ENCODE results near the gene TLK2.
"Not testable (repeated sequence)": the region's sequence is repeated elsewhere in the genome, so short reads cannot be mapped to it uniquely, and the experiment has no call there.

The TLK2 gene

DNA sequence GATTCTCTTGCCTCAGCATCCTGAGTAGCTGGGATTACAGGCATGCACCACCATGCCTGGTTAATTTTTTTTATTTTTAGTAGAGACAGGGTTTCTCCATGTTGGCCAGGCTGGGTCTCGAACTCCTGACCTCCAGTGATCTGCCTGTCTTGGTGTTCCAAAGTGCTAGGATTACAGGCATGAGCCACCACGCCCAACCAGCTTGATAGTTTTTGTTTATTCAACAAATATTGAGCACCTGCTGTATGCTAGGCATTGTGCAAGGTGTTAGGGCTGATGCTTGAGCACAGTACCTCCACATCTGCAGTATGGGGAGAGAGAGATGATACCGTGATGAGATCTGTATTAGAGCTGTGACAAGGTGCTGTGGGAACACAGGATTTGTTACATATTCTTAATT is 3.9 kb downstream of the TLK2 start:
- WGBS (ENCODE audit: insufficient coverage, insufficient read length): no CpG with 5 or more reads among the region's 3 CpGs
- H3K27me3 ChIP-seq (ENCODE audit: control insufficient read depth, insufficient read depth, low read length): not testable (repeated sequence)

GRCh38 chr17:62490990-62491389 is 12.4 kb downstream of the TLK2 start:
- not testable (repeated sequence) for H3K27ac ChIP-seq (ENCODE audit: low read length); H3K4me1 ChIP-seq (ENCODE audit: control insufficient read depth, insufficient read depth, low read length); H3K4me3 ChIP-seq (ENCODE audit: low read length); DNase-seq (ENCODE audit: low read depth, low spot score); H3K9me3 ChIP-seq (ENCODE audit: control insufficient read depth, insufficient read depth, low read length); H3K36me3 ChIP-seq (ENCODE audit: control insufficient read depth, insufficient read depth, low read length); H3K27me3 ChIP-seq (ENCODE audit: control insufficient read depth, insufficient read depth, low read length)
- WGBS (ENCODE audit: insufficient coverage, insufficient read length): no CpG with 5 or more reads among the region's 1 CpG

More for the DNA sequence above, 3.9 kb downstream of the TLK2 start:
- DNase-seq (ENCODE audit: low read depth, low spot score); H3K4me3 ChIP-seq (ENCODE audit: low read length); H3K27ac ChIP-seq (ENCODE audit: low read length); H3K9me3 ChIP-seq (ENCODE audit: control insufficient read depth, insufficient read depth, low read length); H3K36me3 ChIP-seq (ENCODE audit: control insufficient read depth, insufficient read depth, low read length); H3K4me1 ChIP-seq (ENCODE audit: control insufficient read depth, insufficient read depth, low read length): not testable (repeated sequence)

GRCh38 chr17:62493049-62493655 is 14.5 kb downstream of the TLK2 start:
- not testable (repeated sequence) for H3K9me3 ChIP-seq (ENCODE audit: control insufficient read depth, insufficient read depth, low read length); H3K4me1 ChIP-seq (ENCODE audit: control insufficient read depth, insufficient read depth, low read length); DNase-seq (ENCODE audit: low read depth, low spot score); H3K4me3 ChIP-seq (ENCODE audit: low read length); H3K27ac ChIP-seq (ENCODE audit: low read length); H3K27me3 ChIP-seq (ENCODE audit: control insufficient read depth, insufficient read depth, low read length); H3K36me3 ChIP-seq (ENCODE audit: control insufficient read depth, insufficient read depth, low read length)
- WGBS (ENCODE audit: insufficient coverage, insufficient read length): no CpG with 5 or more reads among the region's 5 CpGs

GRCh38 chr17:62494073-62494472 is 15.4 kb downstream of the TLK2 start:
- WGBS (ENCODE audit: insufficient coverage, insufficient read length): no CpG with 5 or more reads among the region's 7 CpGs
- not testable (repeated sequence) for H3K4me3 ChIP-seq (ENCODE audit: low read length); H3K27me3 ChIP-seq (ENCODE audit: control insufficient read depth, insufficient read depth, low read length); H3K4me1 ChIP-seq (ENCODE audit: control insufficient read depth, insufficient read depth, low read length); H3K36me3 ChIP-seq (ENCODE audit: control insufficient read depth, insufficient read depth, low read length); DNase-seq (ENCODE audit: low read depth, low spot score); H3K27ac ChIP-seq (ENCODE audit: low read length); H3K9me3 ChIP-seq (ENCODE audit: control insufficient read depth, insufficient read depth, low read length)

DNA sequence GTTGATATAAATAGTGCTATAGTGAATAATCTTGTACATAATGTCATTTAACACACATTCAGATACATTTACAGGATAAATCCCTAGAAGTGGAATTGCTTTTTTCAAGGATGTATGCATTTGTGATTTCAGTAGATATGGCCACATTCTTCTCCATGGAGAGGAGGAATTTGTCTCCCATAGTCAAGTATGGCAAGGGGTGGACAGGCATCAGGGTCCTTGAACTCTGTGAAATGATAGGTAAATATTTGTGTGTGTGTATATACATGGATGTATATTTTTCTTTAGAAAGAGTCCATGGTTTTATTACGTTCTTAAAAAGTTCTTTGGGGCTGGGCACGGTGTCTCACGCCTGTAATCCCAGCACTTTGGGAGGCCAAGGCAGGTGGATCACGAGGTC is 17.7 kb downstream of the TLK2 start:
- not testable (repeated sequence) for H3K27ac ChIP-seq (ENCODE audit: low read length); H3K36me3 ChIP-seq (ENCODE audit: control insufficient read depth, insufficient read depth, low read length); H3K4me3 ChIP-seq (ENCODE audit: low read length); H3K4me1 ChIP-seq (ENCODE audit: control insufficient read depth, insufficient read depth, low read length); H3K9me3 ChIP-seq (ENCODE audit: control insufficient read depth, insufficient read depth, low read length); H3K27me3 ChIP-seq (ENCODE audit: control insufficient read depth, insufficient read depth, low read length); DNase-seq (ENCODE audit: low read depth, low spot score)
- no CpG with 5 or more reads among the region's 4 CpGs for WGBS (ENCODE audit: insufficient coverage, insufficient read length)

GRCh38 chr17:62498796-62499195 is 20.2 kb downstream of the TLK2 start:
- DNase-seq (ENCODE audit: low read depth, low spot score); H3K4me3 ChIP-seq (ENCODE audit: low read length); H3K27me3 ChIP-seq (ENCODE audit: control insufficient read depth, insufficient read depth, low read length); H3K4me1 ChIP-seq (ENCODE audit: control insufficient read depth, insufficient read depth, low read length); H3K9me3 ChIP-seq (ENCODE audit: control insufficient read depth, insufficient read depth, low read length); H3K36me3 ChIP-seq (ENCODE audit: control insufficient read depth, insufficient read depth, low read length); H3K27ac ChIP-seq (ENCODE audit: low read length): not testable (repeated sequence)
- no CpG with 5 or more reads among the region's 8 CpGs for WGBS (ENCODE audit: insufficient coverage, insufficient read length)

- not testable (repeated sequence) for DNase-seq (ENCODE audit: low read depth, low spot score); H3K27me3 ChIP-seq (ENCODE audit: control insufficient read depth, insufficient read depth, low read length); H3K36me3 ChIP-seq (ENCODE audit: control insufficient read depth, insufficient read depth, low read length); H3K9me3 ChIP-seq (ENCODE audit: control insufficient read depth, insufficient read depth, low read length); H3K27ac ChIP-seq (ENCODE audit: low read length); H3K4me1 ChIP-seq (ENCODE audit: control insufficient read depth, insufficient read depth, low read length); H3K4me3 ChIP-seq (ENCODE audit: low read length)
- no CpG with 5 or more reads among the region's 1 CpG for WGBS (ENCODE audit: insufficient coverage, insufficient read length)
Observed at GRCh38 chr17:62500463-62500862, 21.8 kb downstream of the TLK2 start.

DNA sequence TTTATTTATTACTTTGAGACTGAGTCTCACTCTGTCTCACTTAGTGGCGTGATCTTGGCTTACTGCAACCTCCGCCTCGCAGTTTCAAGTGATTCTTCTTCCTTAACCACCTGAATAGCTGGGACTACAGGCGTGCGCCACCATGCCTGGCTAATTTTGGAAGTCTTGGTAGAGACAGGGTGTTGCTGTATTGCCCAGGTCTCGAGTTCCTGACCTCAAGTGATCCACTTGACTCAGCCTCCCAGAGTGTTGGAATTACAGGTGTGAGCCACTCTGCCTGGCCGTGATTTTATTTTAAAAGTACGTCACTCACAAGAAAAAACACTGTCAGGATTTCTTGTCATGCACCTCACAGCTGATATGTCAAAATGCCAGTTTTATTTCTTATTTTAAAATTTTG is 26.2 kb downstream of the TLK2 start:
- DNase-seq (ENCODE audit: low read depth, low spot score); H3K9me3 ChIP-seq (ENCODE audit: control insufficient read depth, insufficient read depth, low read length); H3K4me1 ChIP-seq (ENCODE audit: control insufficient read depth, insufficient read depth, low read length); H3K27ac ChIP-seq (ENCODE audit: low read length); H3K27me3 ChIP-seq (ENCODE audit: control insufficient read depth, insufficient read depth, low read length); H3K4me3 ChIP-seq (ENCODE audit: low read length); H3K36me3 ChIP-seq (ENCODE audit: control insufficient read depth, insufficient read depth, low read length): not testable (repeated sequence)
- no CpG with 5 or more reads among the region's 8 CpGs for WGBS (ENCODE audit: insufficient coverage, insufficient read length)

DNA sequence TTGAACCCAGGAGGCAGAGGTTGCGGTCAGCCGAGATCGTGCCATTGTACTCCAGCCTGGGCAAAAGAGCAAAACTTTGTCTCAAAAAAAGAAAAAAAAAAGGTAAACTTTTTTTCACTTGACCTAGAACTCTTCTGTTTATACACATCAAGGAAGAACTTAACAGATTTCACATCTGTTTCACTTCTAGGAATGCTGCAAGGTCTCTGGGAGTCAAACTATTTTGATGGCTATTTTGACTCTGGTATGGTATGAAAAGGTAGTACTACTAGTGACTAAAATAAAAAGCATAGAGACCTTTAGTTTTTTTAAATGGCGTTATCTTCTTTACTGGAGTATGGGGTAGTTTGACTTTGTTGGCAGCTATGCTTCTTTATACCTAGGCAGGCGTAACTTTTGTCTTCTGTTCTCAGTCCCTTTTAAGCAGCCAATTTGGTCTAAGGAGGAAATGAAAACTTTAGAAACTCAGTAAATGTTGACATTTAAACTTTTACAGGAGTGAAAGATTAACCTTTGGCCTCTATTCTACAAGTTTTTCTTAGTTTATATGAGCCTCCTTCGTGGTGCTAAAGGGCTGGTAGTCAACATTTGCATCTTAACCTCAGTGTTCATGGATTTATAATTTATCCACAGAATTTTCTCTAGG is 28.7 kb downstream of the TLK2 start:
- not testable (repeated sequence) for H3K9me3 ChIP-seq (ENCODE audit: control insufficient read depth, insufficient read depth, low read length); H3K27ac ChIP-seq (ENCODE audit: low read length); DNase-seq (ENCODE audit: low read depth, low spot score); H3K4me1 ChIP-seq (ENCODE audit: control insufficient read depth, insufficient read depth, low read length); H3K4me3 ChIP-seq (ENCODE audit: low read length); H3K36me3 ChIP-seq (ENCODE audit: control insufficient read depth, insufficient read depth, low read length); H3K27me3 ChIP-seq (ENCODE audit: control insufficient read depth, insufficient read depth, low read length)
- no CpG with 5 or more reads among the region's 6 CpGs for WGBS (ENCODE audit: insufficient coverage, insufficient read length)

GRCh38 chr17:62510247-62510819 is 31.7 kb downstream of the TLK2 start:
- no CpG with 5 or more reads among the region's 3 CpGs for WGBS (ENCODE audit: insufficient coverage, insufficient read length)
- H3K9me3 ChIP-seq (ENCODE audit: control insufficient read depth, insufficient read depth, low read length); H3K4me1 ChIP-seq (ENCODE audit: control insufficient read depth, insufficient read depth, low read length); DNase-seq (ENCODE audit: low read depth, low spot score); H3K36me3 ChIP-seq (ENCODE audit: control insufficient read depth, insufficient read depth, low read length); H3K4me3 ChIP-seq (ENCODE audit: low read length); H3K27me3 ChIP-seq (ENCODE audit: control insufficient read depth, insufficient read depth, low read length); H3K27ac ChIP-seq (ENCODE audit: low read length): not testable (repeated sequence)

DNA sequence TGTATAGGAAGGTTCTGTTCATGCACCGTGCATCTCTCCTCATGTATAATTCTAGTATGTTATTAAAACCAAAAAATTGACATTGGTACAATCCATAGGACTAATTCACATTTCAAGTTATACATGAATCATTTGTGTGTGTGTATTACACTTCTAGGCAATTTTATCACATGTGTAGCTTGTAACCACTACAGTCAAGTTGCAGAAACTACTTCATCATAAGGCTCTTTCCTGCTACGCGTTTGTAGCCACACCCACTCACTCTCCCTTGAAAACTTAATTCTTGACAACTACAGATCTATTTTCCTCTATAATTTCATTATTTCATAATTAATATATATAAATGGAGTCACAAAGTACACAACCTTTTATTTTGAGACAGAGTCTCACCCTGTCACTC is 32.4 kb downstream of the TLK2 start:
- no CpG with 5 or more reads among the region's 3 CpGs for WGBS (ENCODE audit: insufficient coverage, insufficient read length)
- H3K27me3 ChIP-seq (ENCODE audit: control insufficient read depth, insufficient read depth, low read length); H3K9me3 ChIP-seq (ENCODE audit: control insufficient read depth, insufficient read depth, low read length); H3K4me3 ChIP-seq (ENCODE audit: low read length); H3K4me1 ChIP-seq (ENCODE audit: control insufficient read depth, insufficient read depth, low read length); H3K36me3 ChIP-seq (ENCODE audit: control insufficient read depth, insufficient read depth, low read length); H3K27ac ChIP-seq (ENCODE audit: low read length); DNase-seq (ENCODE audit: low read depth, low spot score): not testable (repeated sequence)
